ENCODE measurements around the gene SGF29.

SGF29 gene

GRCh38 chr16:28573738-28574718 lies 20.3 kb downstream of the SGF29 start:
- Histone ChIP-seq H3K27ac (ENCODE audit: low read length) (no peak overlapping the region), H3K27me3 (ENCODE audit: control insufficient read depth, insufficient read depth, low read length) (no peaks in the 10 kb centered on the region), H3K4me1 (ENCODE audit: control insufficient read depth, low read depth, low read length) (peaks cover 17% of the 10 kb centered on the region), H3K4me3 (ENCODE audit: low read length) (no peak overlapping the region), H3K36me3 (ENCODE audit: control insufficient read depth, low read depth, low read length) (no peaks in the 10 kb centered on the region), H3K9me3 (ENCODE audit: control insufficient read depth, low read depth, low read length) (no peaks in the 10 kb centered on the region), H3K9ac (ENCODE audit: low read length) (no peak overlapping the region)

GRCh38 chr16:28574925-28575324 lies 21.2 kb downstream of the SGF29 start:
- H3K27me3 ChIP-seq (ENCODE audit: control insufficient read depth, insufficient read depth, low read length) = no peaks in the 10 kb centered on the region
- no peaks in the 10 kb centered on the region for H3K9me3 ChIP-seq (ENCODE audit: control insufficient read depth, low read depth, low read length)
- H3K36me3 ChIP-seq (ENCODE audit: control insufficient read depth, low read depth, low read length) = no peaks in the 10 kb centered on the region
- H3K4me1 ChIP-seq (ENCODE audit: control insufficient read depth, low read depth, low read length) = peaks cover 17% of the 10 kb centered on the region
- H3K27ac ChIP-seq (ENCODE audit: low read length) = no peak overlapping the region
- H3K4me3 ChIP-seq (ENCODE audit: low read length) = no peak overlapping the region
- no peak overlapping the region for H3K9ac ChIP-seq (ENCODE audit: low read length)

GRCh38 chr16:28575446-28576109 lies 21.9 kb downstream of the SGF29 start:
- Histone ChIP-seq H3K4me1 (ENCODE audit: control insufficient read depth, low read depth, low read length) (peaks cover 17% of the 10 kb centered on the region), H3K27ac (ENCODE audit: low read length) (no peak overlapping the region), H3K36me3 (ENCODE audit: control insufficient read depth, low read depth, low read length) (no peaks in the 10 kb centered on the region), H3K9me3 (ENCODE audit: control insufficient read depth, low read depth, low read length) (no peaks in the 10 kb centered on the region), H3K4me3 (ENCODE audit: low read length) (no peak overlapping the region), H3K9ac (ENCODE audit: low read length) (no peak overlapping the region), H3K27me3 (ENCODE audit: control insufficient read depth, insufficient read depth, low read length) (no peaks in the 10 kb centered on the region)

GRCh38 chr16:28580726-28581315 lies 27.1 kb downstream of the SGF29 start:
- H3K9me3 ChIP-seq (ENCODE audit: control insufficient read depth, low read depth, low read length) = no peaks in the 10 kb centered on the region
- H3K9ac ChIP-seq (ENCODE audit: low read length) = no peak overlapping the region
- H3K27me3 ChIP-seq (ENCODE audit: control insufficient read depth, insufficient read depth, low read length) = no peaks in the 10 kb centered on the region
- H3K36me3 ChIP-seq (ENCODE audit: control insufficient read depth, low read depth, low read length) = peaks cover 24% of the 10 kb centered on the region
- no peak overlapping the region for H3K27ac ChIP-seq (ENCODE audit: low read length)
- H3K4me3 ChIP-seq (ENCODE audit: low read length) = no peak overlapping the region
- H3K4me1 ChIP-seq (ENCODE audit: control insufficient read depth, low read depth, low read length) = no peaks in the 10 kb centered on the region

- no peak overlapping the region for H3K9ac ChIP-seq (ENCODE audit: low read length)
- H3K27ac ChIP-seq (ENCODE audit: low read length) = no peak overlapping the region
- no peaks in the 10 kb centered on the region for H3K27me3 ChIP-seq (ENCODE audit: control insufficient read depth, insufficient read depth, low read length)
- H3K36me3 ChIP-seq (ENCODE audit: control insufficient read depth, low read depth, low read length) = peaks cover 40% of the 10 kb centered on the region
- no peak overlapping the region for H3K4me3 ChIP-seq (ENCODE audit: low read length)
- H3K4me1 ChIP-seq (ENCODE audit: control insufficient read depth, low read depth, low read length) = no peaks in the 10 kb centered on the region
- H3K9me3 ChIP-seq (ENCODE audit: control insufficient read depth, low read depth, low read length) = no peaks in the 10 kb centered on the region
Measured at GRCh38 chr16:28585674-28586073, 32.0 kb downstream of the SGF29 start.

GRCh38 chr16:28586466-28586865 lies 32.7 kb downstream of the SGF29 start:
- Histone ChIP-seq H3K27ac (ENCODE audit: low read length) (no peak overlapping the region), H3K36me3 (ENCODE audit: control insufficient read depth, low read depth, low read length) (peaks cover 39% of the 10 kb centered on the region), H3K4me3 (ENCODE audit: low read length) (no peak overlapping the region), H3K9ac (ENCODE audit: low read length) (no peak overlapping the region), H3K27me3 (ENCODE audit: control insufficient read depth, insufficient read depth, low read length) (no peaks in the 10 kb centered on the region), H3K4me1 (ENCODE audit: control insufficient read depth, low read depth, low read length) (no peaks in the 10 kb centered on the region), H3K9me3 (ENCODE audit: control insufficient read depth, low read depth, low read length) (no peaks in the 10 kb centered on the region)

- Histone ChIP-seq H3K27ac (ENCODE audit: low read length) (no peak overlapping the region), H3K27me3 (ENCODE audit: control insufficient read depth, insufficient read depth, low read length) (no peaks in the 10 kb centered on the region), H3K36me3 (ENCODE audit: control insufficient read depth, low read depth, low read length) (peaks cover 34% of the 10 kb centered on the region), H3K4me3 (ENCODE audit: low read length) (no peak overlapping the region), H3K4me1 (ENCODE audit: control insufficient read depth, low read depth, low read length) (no peaks in the 10 kb centered on the region), H3K9ac (ENCODE audit: low read length) (no peak overlapping the region), H3K9me3 (ENCODE audit: control insufficient read depth, low read depth, low read length) (no peaks in the 10 kb centered on the region)
Measured at GRCh38 chr16:28587386-28587785, 33.7 kb downstream of the SGF29 start.

- Histone ChIP-seq H3K27me3 (ENCODE audit: control insufficient read depth, insufficient read depth, low read length) (no peaks in the 10 kb centered on the region), H3K9ac (ENCODE audit: low read length) (no peak overlapping the region)
Measured at GRCh38 chr16:28589069-28589468, 35.3 kb downstream of the SGF29 start.

GRCh38 chr16:28589930-28590329 lies 36.2 kb downstream of the SGF29 start:
- no peaks in the 10 kb centered on the region for H3K9me3 ChIP-seq (ENCODE audit: control insufficient read depth, low read depth, low read length)
- H3K27me3 ChIP-seq (ENCODE audit: control insufficient read depth, insufficient read depth, low read length) = no peaks in the 10 kb centered on the region
- peaks cover 26% of the 10 kb centered on the region for H3K36me3 ChIP-seq (ENCODE audit: control insufficient read depth, low read depth, low read length)
- no peak overlapping the region for H3K9ac ChIP-seq (ENCODE audit: low read length)
- H3K4me3 ChIP-seq (ENCODE audit: low read length) = no peak overlapping the region
- no peaks in the 10 kb centered on the region for H3K4me1 ChIP-seq (ENCODE audit: control insufficient read depth, low read depth, low read length)
- no peak overlapping the region for H3K27ac ChIP-seq (ENCODE audit: low read length)

More at GRCh38 chr16:28589069-28589468, 35.3 kb downstream of the SGF29 start:
- H3K36me3 ChIP-seq (ENCODE audit: control insufficient read depth, low read depth, low read length) = peaks cover 26% of the 10 kb centered on the region
- no peaks in the 10 kb centered on the region for H3K4me1 ChIP-seq (ENCODE audit: control insufficient read depth, low read depth, low read length)
- no peaks in the 10 kb centered on the region for H3K9me3 ChIP-seq (ENCODE audit: control insufficient read depth, low read depth, low read length)
- no peak overlapping the region for H3K4me3 ChIP-seq (ENCODE audit: low read length)
- H3K27ac ChIP-seq (ENCODE audit: low read length) = no peak overlapping the region

GRCh38 chr16:28590384-28591340 lies 36.9 kb downstream of the SGF29 start:
- no peak overlapping the region for H3K9ac ChIP-seq (ENCODE audit: low read length)
- H3K27me3 ChIP-seq (ENCODE audit: control insufficient read depth, insufficient read depth, low read length) = no peaks in the 10 kb centered on the region
- H3K4me1 ChIP-seq (ENCODE audit: control insufficient read depth, low read depth, low read length) = no peaks in the 10 kb centered on the region
- H3K27ac ChIP-seq (ENCODE audit: low read length) = no peak overlapping the region
- H3K36me3 ChIP-seq (ENCODE audit: control insufficient read depth, low read depth, low read length) = peaks cover 22% of the 10 kb centered on the region
- H3K4me3 ChIP-seq (ENCODE audit: low read length) = no peak overlapping the region
- no peaks in the 10 kb centered on the region for H3K9me3 ChIP-seq (ENCODE audit: control insufficient read depth, low read depth, low read length)

GRCh38 chr16:28591355-28591754 lies 37.6 kb downstream of the SGF29 start:
- Histone ChIP-seq H3K4me1 (ENCODE audit: control insufficient read depth, low read depth, low read length) (no peaks in the 10 kb centered on the region), H3K9me3 (ENCODE audit: control insufficient read depth, low read depth, low read length) (no peaks in the 10 kb centered on the region), H3K27ac (ENCODE audit: low read length) (no peak overlapping the region), H3K36me3 (ENCODE audit: control insufficient read depth, low read depth, low read length) (peaks cover 20% of the 10 kb centered on the region), H3K4me3 (ENCODE audit: low read length) (no peak overlapping the region), H3K9ac (ENCODE audit: low read length) (no peak overlapping the region), H3K27me3 (ENCODE audit: control insufficient read depth, insufficient read depth, low read length) (no peaks in the 10 kb centered on the region)
